K562 (cell line): ENCODE measurements around the gene SLC39A7. TPM values are rescaled to one million over a fixed set of nuclear protein-coding genes. Genes with fewer than 3 reads are reported as not detected.

Source experiments
- ETV5 ChIP-seq: sonication (generic); formaldehyde crosslinking; IDR thresholded peaks from 2 replicates; pipeline ENCODE4 v1.4.0; 2020; ENCODE audit warnings: low read depth, mild to moderate bottlenecking, missing genetic modification reagents
- FOXM1 ChIP-seq, 2 experiments: fragments of 450-650 bp in 1 of 2; sonication (generic) in 1 of 2; formaldehyde crosslinking in 1 of 2; IDR thresholded peaks; 2 replicates each; pipeline versions ENCODE4 v1.6.1 to v1.9.0; 2017 to 2022; ENCODE audit warnings: low read depth in 2 of 2, mild to moderate bottlenecking in 2 of 2, missing genetic modification reagents in 1 of 2, moderate library complexity in 1 of 2
- MAFK ChIP-seq: IDR thresholded peaks from 2 replicates; pipeline ENCODE4 v1.6.1; 2011; ENCODE audit warnings: low read length, improper control_type of control experiment
- NBN ChIP-seq: fragments of 450-650 bp; IDR thresholded peaks from 2 replicates; pipeline ENCODE4 v1.6.1; 2016; ENCODE audit warnings: low read depth, mild to moderate bottlenecking
- NR2C2 ChIP-seq, 2 experiments: fragments of 200-800 bp in 1 of 2; sonication (Bioruptor generic) in 1 of 2; sonication (generic) in 1 of 2; formaldehyde crosslinking in 1 of 2; IDR thresholded peaks; 2 replicates each; pipeline versions ENCODE4 v1.6.1 to v1.8.0; 2016 to 2022; ENCODE audit warnings: mild to moderate bottlenecking in 1 of 2, missing compliant biosample characterization in 1 of 2, missing genetic modification characterization in 1 of 2, missing genetic modification reagents in 1 of 2
- TAF1 ChIP-seq: IDR thresholded peaks from 2 replicates; pipeline ENCODE4 v1.6.1; 2011; ENCODE audit warnings: mild to moderate bottlenecking, low read length, moderate library complexity; ENCODE audit not compliant: insufficient read depth, control insufficient read depth, severe bottlenecking; ENCODE audit errors: extremely low read depth
- ZBTB7A ChIP-seq: IDR thresholded peaks from 2 replicates; pipeline ENCODE4 v1.6.1; 2011; ENCODE audit warnings: low read depth, mild to moderate bottlenecking, low read length, moderate library complexity, borderline replicate concordance; ENCODE audit not compliant: control insufficient read depth
- ZFX ChIP-seq: sonication (generic); formaldehyde crosslinking; IDR thresholded peaks from 2 replicates; pipeline ENCODE4 v1.8.0; 2022; ENCODE audit warnings: mild to moderate bottlenecking, missing genetic modification reagents, moderate library complexity
- polyA plus RNA-seq, 8 experiments: library from polyadenylated mRNA; depleted of rRNA in 4 of 8; stranded (reverse) in 5 of 8; unstranded in 3 of 8; fragments of >200 nt; fragmentation: Nextera tagmentation in 2 of 8; fragmentation: Illumina TruSeq in 1 of 8; extraction: Ambion mirVana in 2 of 8; extraction: Trizol in 1 of 8; gene quantifications; 2 replicates each; pipeline versions ENCODE4 v1.2.1 to v1.2.3, GENCODE V29; 2011 to 2014; ENCODE audit warnings: inconsistent platforms in 1 of 8, missing spikeins in 1 of 8
- total RNA-seq, 7 experiments: library from RNA; depleted of rRNA in 6 of 7; stranded (reverse); fragments of >200 nt in 6 of 7; fragmentation: Illumina TruSeq in 2 of 7; extraction: Trizol in 2 of 7; gene quantifications; 2 replicates each; pipeline versions ENCODE4 v1.2.1 to v1.2.3, GENCODE V29; 2011 to 2021; ENCODE audit warnings: low replicate concordance in 1 of 7
- TF ChIP-seq, protein P1 (sequence below): fragments of 450-650 bp; IDR thresholded peaks from 2 replicates; pipeline ENCODE4 v1.6.1; 2017; ENCODE audit warnings: antibody characterized with exemption, mild to moderate bottlenecking
- TF ChIP-seq, protein P2 (sequence below): fragments of 450-650 bp; IDR thresholded peaks from 2 replicates; pipeline ENCODE4 v1.6.1; 2016; ENCODE audit warnings: low read depth
- TF ChIP-seq, protein P3 (sequence below): sonication (generic); formaldehyde crosslinking; IDR thresholded peaks from 2 replicates; pipeline ENCODE4 v1.8.0; 2022; ENCODE audit warnings: mild to moderate bottlenecking, missing genetic modification reagents

Gene SLC39A7
- total and polyA plus RNA-seq, 9 of the 15 experiments (the other 6 are each of a cell fraction or from before 2014, with no cell fraction given) = 21.7 to 169 (median 121) TPM

DNA sequence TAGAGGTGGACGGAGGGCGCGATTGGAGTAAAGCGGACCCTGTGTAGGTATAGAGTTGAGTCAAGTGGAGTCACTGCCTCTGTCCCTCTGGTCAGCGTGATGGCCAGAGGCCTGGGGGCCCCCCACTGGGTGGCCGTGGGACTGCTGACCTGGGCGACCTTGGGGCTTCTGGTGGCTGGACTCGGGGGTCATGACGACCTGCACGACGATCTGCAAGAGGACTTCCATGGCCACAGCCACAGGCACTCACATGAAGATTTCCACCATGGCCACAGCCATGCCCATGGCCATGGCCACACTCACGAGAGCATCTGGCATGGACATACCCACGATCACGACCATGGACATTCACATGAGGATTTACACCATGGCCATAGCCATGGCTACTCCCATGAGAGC, 479 bp downstream of the SLC39A7 start (continued):
- TF ChIP-seq, protein P1, sequence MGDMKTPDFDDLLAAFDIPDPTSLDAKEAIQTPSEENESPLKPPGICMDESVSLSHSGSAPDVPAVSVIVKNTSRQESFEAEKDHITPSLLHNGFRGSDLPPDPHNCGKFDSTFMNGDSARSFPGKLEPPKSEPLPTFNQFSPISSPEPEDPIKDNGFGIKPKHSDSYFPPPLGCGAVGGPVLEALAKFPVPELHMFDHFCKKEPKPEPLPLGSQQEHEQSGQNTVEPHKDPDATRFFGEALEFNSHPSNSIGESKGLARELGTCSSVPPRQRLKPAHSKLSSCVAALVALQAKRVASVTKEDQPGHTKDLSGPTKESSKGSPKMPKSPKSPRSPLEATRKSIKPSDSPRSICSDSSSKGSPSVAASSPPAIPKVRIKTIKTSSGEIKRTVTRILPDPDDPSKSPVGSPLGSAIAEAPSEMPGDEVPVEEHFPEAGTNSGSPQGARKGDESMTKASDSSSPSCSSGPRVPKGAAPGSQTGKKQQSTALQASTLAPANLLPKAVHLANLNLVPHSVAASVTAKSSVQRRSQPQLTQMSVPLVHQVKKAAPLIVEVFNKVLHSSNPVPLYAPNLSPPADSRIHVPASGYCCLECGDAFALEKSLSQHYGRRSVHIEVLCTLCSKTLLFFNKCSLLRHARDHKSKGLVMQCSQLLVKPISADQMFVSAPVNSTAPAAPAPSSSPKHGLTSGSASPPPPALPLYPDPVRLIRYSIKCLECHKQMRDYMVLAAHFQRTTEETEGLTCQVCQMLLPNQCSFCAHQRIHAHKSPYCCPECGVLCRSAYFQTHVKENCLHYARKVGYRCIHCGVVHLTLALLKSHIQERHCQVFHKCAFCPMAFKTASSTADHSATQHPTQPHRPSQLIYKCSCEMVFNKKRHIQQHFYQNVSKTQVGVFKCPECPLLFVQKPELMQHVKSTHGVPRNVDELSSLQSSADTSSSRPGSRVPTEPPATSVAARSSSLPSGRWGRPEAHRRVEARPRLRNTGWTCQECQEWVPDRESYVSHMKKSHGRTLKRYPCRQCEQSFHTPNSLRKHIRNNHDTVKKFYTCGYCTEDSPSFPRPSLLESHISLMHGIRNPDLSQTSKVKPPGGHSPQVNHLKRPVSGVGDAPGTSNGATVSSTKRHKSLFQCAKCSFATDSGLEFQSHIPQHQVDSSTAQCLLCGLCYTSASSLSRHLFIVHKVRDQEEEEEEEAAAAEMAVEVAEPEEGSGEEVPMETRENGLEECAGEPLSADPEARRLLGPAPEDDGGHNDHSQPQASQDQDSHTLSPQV = peak; percentile 65; the same call in 1 of the 2 replicates
- TF ChIP-seq NR2C2 (CRISPR knock-in tag; IDR thresholded peaks at IDR 0.05) (no peak), NR2C2 (tag; IDR thresholded peaks at IDR 0.05) (peak; percentile 14; the same call in 1 of the 2 replicates), FOXM1 (IDR thresholded peaks at IDR 0.05; ENCODE audit: low read depth) (0 out of 2 replicates have a peak, but pooled peaks have one; percentile 3), FOXM1 (CRISPR knock-in tag; IDR thresholded peaks at IDR 0.05; ENCODE audit: low read depth) (no peak), ETV5 (CRISPR knock-in tag) (no peak), NBN (peak; percentile 39; the same call in 1 of the 2 replicates), MAFK (peak; percentile 2; the same call in 1 of the 2 replicates), ZBTB7A (0 out of 2 replicates have a peak, but pooled peaks have one; percentile 55), ZFX (CRISPR knock-in tag) (peak; percentile 31), TAF1 (no peak)
- TF ChIP-seq, protein P2, sequence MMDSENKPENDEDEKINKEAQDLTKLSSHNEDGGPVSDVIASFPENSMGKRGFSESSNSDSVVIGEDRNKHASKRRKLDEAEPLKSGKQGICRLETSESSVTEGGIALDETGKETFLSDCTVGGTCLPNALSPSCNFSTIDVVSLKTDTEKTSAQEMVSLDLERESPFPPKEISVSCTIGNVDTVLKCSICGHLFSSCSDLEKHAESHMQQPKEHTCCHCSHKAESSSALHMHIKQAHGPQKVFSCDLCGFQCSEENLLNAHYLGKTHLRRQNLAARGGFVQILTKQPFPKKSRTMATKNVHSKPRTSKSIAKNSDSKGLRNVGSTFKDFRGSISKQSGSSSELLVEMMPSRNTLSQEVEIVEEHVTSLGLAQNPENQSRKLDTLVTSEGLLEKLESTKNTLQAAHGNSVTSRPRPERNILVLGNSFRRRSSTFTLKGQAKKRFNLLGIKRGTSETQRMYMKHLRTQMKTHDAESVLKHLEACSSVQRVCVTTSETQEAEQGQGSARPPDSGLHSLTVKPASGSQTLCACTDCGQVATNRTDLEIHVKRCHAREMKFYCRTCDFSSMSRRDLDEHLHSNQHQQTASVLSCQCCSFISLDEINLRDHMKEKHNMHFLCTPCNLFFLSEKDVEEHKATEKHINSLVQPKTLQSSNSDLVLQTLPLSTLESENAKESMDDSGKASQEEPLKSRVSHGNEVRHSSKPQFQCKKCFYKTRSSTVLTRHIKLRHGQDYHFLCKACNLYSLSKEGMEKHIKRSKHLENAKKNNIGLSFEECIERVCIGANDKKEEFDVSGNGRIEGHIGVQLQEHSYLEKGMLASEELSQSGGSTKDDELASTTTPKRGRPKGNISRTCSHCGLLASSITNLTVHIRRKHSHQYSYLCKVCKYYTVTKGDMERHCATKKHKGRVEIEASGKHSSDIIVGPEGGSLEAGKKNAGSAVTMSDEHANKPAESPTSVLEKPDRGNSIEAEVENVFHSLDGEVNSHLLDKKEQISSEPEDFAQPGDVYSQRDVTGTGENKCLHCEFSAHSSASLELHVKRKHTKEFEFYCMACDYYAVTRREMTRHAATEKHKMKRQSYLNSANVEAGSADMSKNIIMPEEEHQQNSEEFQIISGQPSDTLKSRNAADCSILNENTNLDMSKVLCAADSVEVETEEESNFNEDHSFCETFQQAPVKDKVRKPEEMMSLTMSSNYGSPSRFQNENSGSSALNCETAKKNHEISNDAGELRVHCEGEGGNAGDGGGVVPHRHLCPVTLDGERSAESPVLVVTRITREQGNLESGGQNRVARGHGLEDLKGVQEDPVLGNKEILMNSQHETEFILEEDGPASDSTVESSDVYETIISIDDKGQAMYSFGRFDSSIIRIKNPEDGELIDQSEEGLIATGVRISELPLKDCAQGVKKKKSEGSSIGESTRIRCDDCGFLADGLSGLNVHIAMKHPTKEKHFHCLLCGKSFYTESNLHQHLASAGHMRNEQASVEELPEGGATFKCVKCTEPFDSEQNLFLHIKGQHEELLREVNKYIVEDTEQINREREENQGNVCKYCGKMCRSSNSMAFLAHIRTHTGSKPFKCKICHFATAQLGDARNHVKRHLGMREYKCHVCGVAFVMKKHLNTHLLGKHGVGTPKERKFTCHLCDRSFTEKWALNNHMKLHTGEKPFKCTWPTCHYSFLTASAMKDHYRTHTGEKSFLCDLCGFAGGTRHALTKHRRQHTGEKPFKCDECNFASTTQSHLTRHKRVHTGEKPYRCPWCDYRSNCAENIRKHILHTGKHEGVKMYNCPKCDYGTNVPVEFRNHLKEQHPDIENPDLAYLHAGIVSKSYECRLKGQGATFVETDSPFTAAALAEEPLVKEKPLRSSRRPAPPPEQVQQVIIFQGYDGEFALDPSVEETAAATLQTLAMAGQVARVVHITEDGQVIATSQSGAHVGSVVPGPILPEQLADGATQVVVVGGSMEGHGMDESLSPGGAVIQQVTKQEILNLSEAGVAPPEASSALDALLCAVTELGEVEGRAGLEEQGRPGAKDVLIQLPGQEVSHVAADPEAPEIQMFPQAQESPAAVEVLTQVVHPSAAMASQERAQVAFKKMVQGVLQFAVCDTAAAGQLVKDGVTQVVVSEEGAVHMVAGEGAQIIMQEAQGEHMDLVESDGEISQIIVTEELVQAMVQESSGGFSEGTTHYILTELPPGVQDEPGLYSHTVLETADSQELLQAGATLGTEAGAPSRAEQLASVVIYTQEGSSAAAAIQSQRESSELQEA = no peak
- TF ChIP-seq, protein P3, sequence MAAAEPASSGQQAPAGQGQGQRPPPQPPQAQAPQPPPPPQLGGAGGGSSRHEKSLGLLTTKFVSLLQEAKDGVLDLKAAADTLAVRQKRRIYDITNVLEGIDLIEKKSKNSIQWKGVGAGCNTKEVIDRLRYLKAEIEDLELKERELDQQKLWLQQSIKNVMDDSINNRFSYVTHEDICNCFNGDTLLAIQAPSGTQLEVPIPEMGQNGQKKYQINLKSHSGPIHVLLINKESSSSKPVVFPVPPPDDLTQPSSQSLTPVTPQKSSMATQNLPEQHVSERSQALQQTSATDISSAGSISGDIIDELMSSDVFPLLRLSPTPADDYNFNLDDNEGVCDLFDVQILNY (CRISPR knock-in tag) = 0 out of 2 replicates have a peak, but pooled peaks have one; percentile 48
